Measurements from ENCODE around the gene HERC3.

DNA sequence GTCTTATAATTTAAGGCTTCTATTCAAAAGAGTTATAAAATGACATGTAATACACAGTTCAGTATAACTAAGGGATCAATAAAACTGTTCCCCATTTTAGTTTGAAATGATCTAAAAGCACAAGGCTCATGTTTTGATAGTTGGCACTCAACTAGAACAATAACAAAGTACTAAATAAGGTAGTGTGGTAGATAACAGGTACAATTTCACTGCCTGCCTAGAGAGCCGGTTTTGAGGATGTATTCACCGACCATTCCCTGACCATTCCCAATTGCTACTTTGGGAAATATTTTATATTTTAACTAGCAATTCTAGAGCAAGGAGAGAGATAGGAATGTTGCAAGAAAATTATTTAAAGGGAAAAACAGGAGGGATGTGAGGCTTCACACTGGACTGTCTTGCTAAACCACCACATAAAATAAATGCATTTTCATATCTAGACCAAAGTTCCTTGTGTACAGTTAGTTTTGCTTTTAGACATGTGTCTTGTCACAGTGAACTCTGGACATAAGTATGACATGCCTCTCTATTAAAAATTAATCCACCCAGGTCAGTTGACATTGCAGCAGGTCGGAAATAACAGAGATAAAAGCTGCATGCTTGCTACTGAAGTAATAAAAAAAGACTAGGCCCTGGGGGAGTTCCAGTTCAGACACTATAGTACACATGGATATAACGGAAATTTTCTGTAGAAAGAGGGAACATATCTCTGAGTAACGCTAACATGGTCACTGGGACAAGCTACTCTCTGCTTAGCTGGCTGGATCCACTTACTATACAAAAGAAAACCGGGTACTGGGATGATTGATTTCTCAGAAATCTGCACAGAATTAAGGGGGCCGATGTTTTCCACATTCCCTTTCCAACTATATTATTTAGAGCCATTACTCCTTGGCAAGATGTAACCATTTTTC, 161.6 kb downstream of the HERC3 start:
- TF ChIP-seq, protein P1, sequence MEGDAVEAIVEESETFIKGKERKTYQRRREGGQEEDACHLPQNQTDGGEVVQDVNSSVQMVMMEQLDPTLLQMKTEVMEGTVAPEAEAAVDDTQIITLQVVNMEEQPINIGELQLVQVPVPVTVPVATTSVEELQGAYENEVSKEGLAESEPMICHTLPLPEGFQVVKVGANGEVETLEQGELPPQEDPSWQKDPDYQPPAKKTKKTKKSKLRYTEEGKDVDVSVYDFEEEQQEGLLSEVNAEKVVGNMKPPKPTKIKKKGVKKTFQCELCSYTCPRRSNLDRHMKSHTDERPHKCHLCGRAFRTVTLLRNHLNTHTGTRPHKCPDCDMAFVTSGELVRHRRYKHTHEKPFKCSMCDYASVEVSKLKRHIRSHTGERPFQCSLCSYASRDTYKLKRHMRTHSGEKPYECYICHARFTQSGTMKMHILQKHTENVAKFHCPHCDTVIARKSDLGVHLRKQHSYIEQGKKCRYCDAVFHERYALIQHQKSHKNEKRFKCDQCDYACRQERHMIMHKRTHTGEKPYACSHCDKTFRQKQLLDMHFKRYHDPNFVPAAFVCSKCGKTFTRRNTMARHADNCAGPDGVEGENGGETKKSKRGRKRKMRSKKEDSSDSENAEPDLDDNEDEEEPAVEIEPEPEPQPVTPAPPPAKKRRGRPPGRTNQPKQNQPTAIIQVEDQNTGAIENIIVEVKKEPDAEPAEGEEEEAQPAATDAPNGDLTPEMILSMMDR (IDR thresholded peaks at IDR 0.05), result no peak
- no peak for TF ChIP-seq EZH2 (IDR thresholded peaks at IDR 0.05; ENCODE audit: borderline replicate concordance, insufficient read depth, low read depth, low read length, poor library complexity, severe bottlenecking)
